HepG2 (cell line): ENCODE results near the gene ABCG1. TPM values are rescaled to one million over a fixed set of nuclear protein-coding genes. Genes with fewer than 3 reads are reported as not detected.

ENCODE experiments used
- ATAC-seq: fragments of 200-7000 bp; cut with Tn5 transposase; 3 replicates; pipeline ENCODE4 v1.9.1; 2020; ENCODE audit warnings: mild to moderate bottlenecking, moderate library complexity
- BruUV-seq: library from RNA; stranded (reverse); fragments of 400-500 nt; replicated peaks from 2 replicates; lab custom pipeline; 2021; lab: Mats Ljungman, UMichigan
- CTCF ChIA-PET: fragments of 300-600 bp; formaldehyde crosslinking; extraction: SDS; loops from one replicate; lab custom pipeline; 2021; ENCODE audit warnings: low total read pairs, inconsistent platforms, low intra/inter-chr PET ratio; lab: Yijun Ruan, JAX
- POLR2A ChIA-PET: fragments of 350-600 bp; sonication (Branson Sonifier 250); formaldehyde crosslinking; loops from one replicate; lab custom pipeline; 2020; ENCODE audit warnings: antibody characterized with exemption, inconsistent platforms; lab: Yijun Ruan, JAX
- DNase-seq: peaks from one replicate; pipeline ENCODE4 v3.0.0-alpha.2; 2015; ENCODE audit warnings: low spot score
- FAIRE-seq: peaks from 3 replicates; lab custom pipeline; 2011; peaks lifted over from hg19 to GRCh38; lab: Jason Lieb, UNC
- H2AFZ ChIP-seq: one replicate; pipeline ENCODE4 v1.6.1; 2011; ENCODE audit warnings: low read length, inconsistent platforms
- H3K27ac ChIP-seq: fragments of 300-600 bp; 3 replicates; pipeline ENCODE4 v1.8.0; 2011; ENCODE audit warnings: mixed run types, mild to moderate bottlenecking, mixed read lengths, low read length, inconsistent platforms; ENCODE audit not compliant: insufficient read depth; ENCODE audit errors: extremely low read length
- H3K27me3 ChIP-seq, 2 experiments: fragments of 200-600 bp in 1 of 2; 2 replicates in 1 of 2; 3 replicates in 1 of 2; pipeline versions ENCODE4 v1.6.0 to v1.8.0; 2011; ENCODE audit warnings: low read length in 2 of 2, mild to moderate bottlenecking in 2 of 2, moderate library complexity in 2 of 2, inconsistent platforms in 1 of 2; ENCODE audit not compliant: insufficient read depth in 2 of 2, control insufficient read depth in 1 of 2
- H3K36me3 ChIP-seq, 2 experiments: fragments of 200-600 bp in 1 of 2; replicated peaks in 1 of 2; 2 replicates in 1 of 2; 3 replicates in 1 of 2; pipeline versions ENCODE4 v1.5.1 to v1.8.0; 2011; ENCODE audit warnings: low read length in 2 of 2, inconsistent platforms in 1 of 2; ENCODE audit not compliant: insufficient read depth in 2 of 2, control insufficient read depth in 1 of 2
- H3K4me1 ChIP-seq: 2 replicates; pipeline ENCODE4 v1.5.1; 2012; ENCODE audit warnings: low read length, inconsistent platforms; ENCODE audit not compliant: insufficient read depth
- H3K4me2 ChIP-seq: 2 replicates; pipeline ENCODE4 v1.6.0; 2011; ENCODE audit warnings: low read depth, low read length, inconsistent platforms
- H3K4me3 ChIP-seq, 3 experiments: fragments of 200-600 bp in 1 of 3; sonication (generic), shearing (Covaris generic) in 1 of 3; replicated peaks in 1 of 3; 2 replicates each; pipeline ENCODE4 v1.5.1; 2011 to 2016; ENCODE audit warnings: low read length in 3 of 3, inconsistent platforms in 2 of 3, low read depth in 2 of 3, mild to moderate bottlenecking in 2 of 3, control low read depth in 1 of 3, mixed read lengths in 1 of 3; ENCODE audit not compliant: insufficient read depth in 1 of 3
- H3K79me2 ChIP-seq: one replicate; pipeline ENCODE4 v1.6.1; 2011; ENCODE audit warnings: low read length, inconsistent platforms; ENCODE audit not compliant: insufficient read depth
- H3K9ac ChIP-seq: 2 replicates; pipeline ENCODE4 v1.6.0; 2011; ENCODE audit warnings: mild to moderate bottlenecking, low read depth, low read length, inconsistent platforms; ENCODE audit not compliant: insufficient read depth
- H3K9me3 ChIP-seq: 2 replicates; pipeline ENCODE4 v1.5.1; 2012; ENCODE audit warnings: mild to moderate bottlenecking, low read length
- H4K20me1 ChIP-seq: 2 replicates; pipeline ENCODE4 v1.6.0; 2011; ENCODE audit warnings: inconsistent platforms, mild to moderate bottlenecking, low read length, moderate library complexity; ENCODE audit not compliant: insufficient read depth
- E2F5 ChIP-seq: sonication (generic); formaldehyde crosslinking; conservative IDR thresholded peaks from 2 replicates; pipeline ENCODE4 v1.4.0; 2020; ENCODE audit warnings: missing genetic modification reagents
- KDM2A ChIP-seq: sonication (generic); formaldehyde crosslinking; IDR thresholded peaks from 2 replicates; pipeline ENCODE4 v1.4.0; 2020; ENCODE audit warnings: low read depth, missing genetic modification reagents, borderline replicate concordance
- KDM4B ChIP-seq: sonication (generic); formaldehyde crosslinking; IDR thresholded peaks from 2 replicates; pipeline ENCODE4 v1.4.0; 2020; ENCODE audit warnings: missing genetic modification reagents
- KLF13 ChIP-seq: sonication (generic); formaldehyde crosslinking; IDR thresholded peaks from 2 replicates; pipeline ENCODE4 v1.4.0; 2020; ENCODE audit warnings: mild to moderate bottlenecking, missing genetic modification reagents
- MIER2 ChIP-seq: IDR thresholded peaks from 2 replicates; pipeline ENCODE4 v1.6.1; 2016; ENCODE audit warnings: missing biosample characterization, missing genetic modification reagents
- NCOA2 ChIP-seq: sonication (generic); formaldehyde crosslinking; IDR thresholded peaks from 2 replicates; pipeline ENCODE4 v1.8.0; 2022; ENCODE audit warnings: inconsistent platforms
- NFIB ChIP-seq: sonication (generic); formaldehyde crosslinking; IDR thresholded peaks from 2 replicates; pipeline ENCODE4 v1.9.0; 2021; ENCODE audit warnings: missing genetic modification reagents, mild to moderate bottlenecking, borderline replicate concordance
- PITX1 ChIP-seq: sonication (generic); formaldehyde crosslinking; IDR thresholded peaks from 2 replicates; pipeline ENCODE4 v1.5.1; 2020; ENCODE audit warnings: mild to moderate bottlenecking, missing genetic modification reagents
- RAD51 ChIP-seq: fragments of 450-650 bp; IDR thresholded peaks from 2 replicates; pipeline ENCODE4 v1.6.1; 2016; ENCODE audit warnings: borderline replicate concordance
- SNAI1 ChIP-seq: sonication (generic); formaldehyde crosslinking; IDR thresholded peaks from 2 replicates; pipeline ENCODE4 v1.5.0; 2020; ENCODE audit warnings: mild to moderate bottlenecking, missing genetic modification reagents, borderline replicate concordance
- SRSF9 ChIP-seq: fragments of 200-400 bp; formaldehyde crosslinking; IDR thresholded peaks from 2 replicates; pipeline ENCODE4 v1.6.1; 2018; ENCODE audit warnings: borderline replicate concordance, mild to moderate bottlenecking, low read depth, low read length; ENCODE audit not compliant: insufficient read depth, poor library complexity, severe bottlenecking
- ZBTB1 ChIP-seq: sonication (generic); formaldehyde crosslinking; IDR thresholded peaks from 2 replicates; pipeline ENCODE4 v1.4.0; 2020; ENCODE audit warnings: missing genetic modification reagents, borderline replicate concordance
- ZNF850 ChIP-seq: sonication (generic); formaldehyde crosslinking; conservative IDR thresholded peaks from 2 replicates; pipeline ENCODE4 v1.9.0; 2021; ENCODE audit warnings: mild to moderate bottlenecking, missing genetic modification reagents
- WGBS: methylation state at CpG from one replicate; pipeline ENCODE4 v1.1.6; 2017; ENCODE audit warnings: low lambda C conversion rate; 5-methylcytosine and 5-hydroxymethylcytosine counted together
- in situ Hi-C: cut with HindIII; loops from 2 replicates; pipeline ENCODE4 v1.10.0; 2017; ENCODE audit warnings: low pct_unique_long_range_greater_than_20kb; ENCODE audit not compliant: extremely low pct_ligation_motif_present
- intact Hi-C: fragments of 100-400 bp; cut with micrococcal nuclease; formaldehyde crosslinking; loops from one replicate; pipeline ENCODE4 v1.10.0; 2022; ENCODE audit not compliant: unreplicated experiment
- polyA plus RNA-seq, 8 experiments: library from polyadenylated mRNA; depleted of rRNA in 3 of 8; stranded (reverse) in 7 of 8; unstranded in 1 of 8; fragments of >200 nt; fragmentation: Illumina TruSeq in 4 of 8; extraction: Trizol in 4 of 8; gene quantifications; 2 replicates each; pipeline versions ENCODE4 v1.2.1 to v1.2.3, GENCODE V29; 2011 to 2016; ENCODE audit warnings: low read depth in 4 of 8, missing spikeins in 1 of 8, mixed read lengths in 1 of 8; ENCODE audit not compliant: insufficient read depth in 1 of 8
- total RNA-seq, 5 experiments: library from RNA; depleted of rRNA; stranded (reverse); fragments of >200 nt; fragmentation: Illumina TruSeq; extraction: Trizol; gene quantifications; 2 replicates each; pipeline ENCODE4 v1.2.3, GENCODE V29; 2016; ENCODE audit warnings: low read depth in 1 of 5
- TF ChIP-seq, protein P1 (sequence below): IDR thresholded peaks from 2 replicates; pipeline ENCODE4 v1.6.1; 2016; ENCODE audit warnings: mild to moderate bottlenecking

The ABCG1 gene
- total and polyA plus RNA-seq, 2 of the 13 experiments (the other 11 are each of a cell fraction or from before 2014, with no cell fraction given) = 0.04 TPM; not detected in 1

DNA sequence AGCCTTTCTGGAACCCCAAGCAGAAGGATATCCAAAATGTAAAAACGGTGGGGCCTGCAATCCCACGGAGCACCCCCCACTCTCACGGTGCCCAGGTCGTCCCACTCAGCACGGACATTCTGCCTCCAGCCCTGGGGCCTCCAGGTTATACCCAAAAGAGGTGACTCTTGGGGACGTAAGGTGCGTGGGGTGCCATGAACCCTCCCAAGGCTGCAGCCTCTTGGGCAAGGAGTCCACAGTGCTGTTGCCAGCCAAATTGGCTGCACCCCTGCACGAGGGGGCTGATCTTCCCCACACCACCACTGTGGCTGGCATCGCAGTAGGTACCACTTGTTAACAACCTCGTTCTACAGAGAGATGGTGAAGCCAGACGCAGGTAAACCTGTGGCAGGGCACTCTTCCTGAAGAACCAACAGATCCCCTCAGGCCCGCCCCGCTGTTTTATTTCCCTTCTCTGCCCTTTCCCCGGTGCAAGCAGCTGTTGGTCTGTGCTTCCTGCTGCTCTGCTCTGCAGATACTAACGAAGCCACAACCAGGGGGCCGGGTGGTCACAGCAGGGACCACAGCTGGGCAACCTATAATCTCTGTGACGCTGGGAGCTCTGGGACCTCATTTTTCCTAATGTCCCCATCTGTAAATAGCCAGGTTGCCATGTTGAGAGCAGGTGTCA lies 87.6 kb downstream of the ABCG1 start:
- 14% methylated on average over 10 of the region's 17 CpGs for WGBS
- Histone ChIP-seq H3K36me3 (no peaks in the 10 kb centered on the region), H3K9me3 (no peaks in the 10 kb centered on the region), H2AFZ (no peak overlapping the region), H3K4me2 (no peak overlapping the region), H3K4me1 (peaks cover 11% of the 10 kb centered on the region), H3K79me2 (no peaks in the 10 kb centered on the region), H3K27ac (no peak overlapping the region), H3K9ac (no peak overlapping the region), H3K27me3 (peaks cover 1 to 26% of the 10 kb centered on the region in 2 experiments; a peak in 3 of 5 replicates), H3K4me3 (no peak overlapping the region), H4K20me1 (no peaks in the 10 kb centered on the region)
- TF ChIP-seq MIER2 (CRISPR knock-in tag) (no peak), NCOA2 (CRISPR knock-in tag) (no peak), KDM4B (CRISPR knock-in tag) (no peak), KLF13 (CRISPR knock-in tag) (no peak)
- TF ChIP-seq, protein P1, sequence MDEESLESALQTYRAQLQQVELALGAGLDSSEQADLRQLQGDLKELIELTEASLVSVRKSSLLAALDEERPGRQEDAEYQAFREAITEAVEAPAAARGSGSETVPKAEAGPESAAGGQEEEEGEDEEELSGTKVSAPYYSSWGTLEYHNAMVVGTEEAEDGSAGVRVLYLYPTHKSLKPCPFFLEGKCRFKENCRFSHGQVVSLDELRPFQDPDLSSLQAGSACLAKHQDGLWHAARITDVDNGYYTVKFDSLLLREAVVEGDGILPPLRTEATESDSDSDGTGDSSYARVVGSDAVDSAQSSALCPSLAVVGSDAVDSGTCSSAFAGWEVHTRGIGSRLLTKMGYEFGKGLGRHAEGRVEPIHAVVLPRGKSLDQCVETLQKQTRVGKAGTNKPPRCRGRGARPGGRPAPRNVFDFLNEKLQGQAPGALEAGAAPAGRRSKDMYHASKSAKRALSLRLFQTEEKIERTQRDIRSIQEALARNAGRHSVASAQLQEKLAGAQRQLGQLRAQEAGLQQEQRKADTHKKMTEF (CRISPR knock-in tag) = no peak
- ChIA-PET CTCF (no interaction called here), POLR2A (no interaction called here)
- no peak for FAIRE-seq
- in situ Hi-C loops (loop anchor here (5.0 kb wide), 1 partner anchor 141 kb away; no protein-coding TSS in a partner anchor), intact Hi-C loops (no loop called here)
- no peak for DNase-seq
- ATAC-seq = no peak
- BruUV-seq = no TSS peak

DNA sequence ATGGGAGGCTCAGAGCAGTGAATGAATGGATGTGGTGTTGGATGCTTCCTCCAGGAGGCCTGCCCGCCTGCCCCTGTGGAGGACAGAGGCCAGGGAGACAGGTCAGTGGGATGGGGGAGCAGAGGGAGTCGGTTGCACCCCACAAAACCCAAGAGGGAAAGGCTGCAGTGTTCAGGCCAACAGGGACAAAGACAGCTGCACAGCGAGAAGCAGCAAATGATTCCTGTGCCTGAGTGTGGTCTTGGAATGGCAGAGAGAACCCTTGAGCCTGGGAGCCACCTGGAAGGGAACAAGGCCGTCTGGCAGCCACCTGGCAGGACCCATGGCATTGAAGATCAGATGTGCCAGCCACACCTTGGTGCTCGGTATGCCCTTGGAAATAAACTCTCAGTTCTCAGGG lies 88.2 kb downstream of the ABCG1 start:
- Histone ChIP-seq H3K27me3 (peaks cover 1 to 21% of the 10 kb centered on the region in 2 experiments; a peak in 3 of 5 replicates), H3K79me2 (no peaks in the 10 kb centered on the region), H2AFZ (no peak overlapping the region), H4K20me1 (no peaks in the 10 kb centered on the region), H3K4me2 (no peak overlapping the region), H3K36me3 (no peaks in the 10 kb centered on the region), H3K4me3 (no peak overlapping the region), H3K27ac (no peak overlapping the region), H3K9ac (no peak overlapping the region), H3K9me3 (no peaks in the 10 kb centered on the region), H3K4me1 (peaks cover 17% of the 10 kb centered on the region)
- ATAC-seq (no peak), DNase-seq (no peak), FAIRE-seq (no peak)
- in situ Hi-C loops = loop anchor here (5.0 kb wide), 1 partner anchor 140 kb away; no protein-coding TSS in a partner anchor
- CTCF ChIA-PET = no interaction called here
- POLR2A ChIA-PET = no interaction called here
- intact Hi-C loops = no loop called here
- no TSS peak for BruUV-seq
- WGBS = 0% methylated on average over 3 of the region's 5 CpGs
- TF ChIP-seq SRSF9 = no peak
- no peak for TF ChIP-seq E2F5 (CRISPR knock-in tag)
- no peak for TF ChIP-seq ZNF850
- no peak for TF ChIP-seq RAD51
- TF ChIP-seq ZBTB1 (CRISPR knock-in tag) = no peak
- no peak for TF ChIP-seq KDM2A (CRISPR knock-in tag)
- no peak for TF ChIP-seq NFIB (CRISPR knock-in tag)
- no peak for TF ChIP-seq PITX1
- no peak for TF ChIP-seq SNAI1 (CRISPR knock-in tag)
